HG03196 (cell line): ENCODE measurements around the gene CPXM2.

ENCODE experiments used
- ATAC-seq: cut with Tn5 transposase; IDR thresholded peaks from one replicate; pipeline ENCODE4 v1.9.1; 2021; ENCODE audit not compliant: unreplicated experiment

The CPXM2 gene

GRCh38 chr10:123804716-123805115 is 86.9 kb downstream of the CPXM2 start:
- ATAC-seq = no peak

- no peak for ATAC-seq
These were observed 90.8 kb downstream of the CPXM2 start for GRCh38 chr10:123800821-123801220.

DNA sequence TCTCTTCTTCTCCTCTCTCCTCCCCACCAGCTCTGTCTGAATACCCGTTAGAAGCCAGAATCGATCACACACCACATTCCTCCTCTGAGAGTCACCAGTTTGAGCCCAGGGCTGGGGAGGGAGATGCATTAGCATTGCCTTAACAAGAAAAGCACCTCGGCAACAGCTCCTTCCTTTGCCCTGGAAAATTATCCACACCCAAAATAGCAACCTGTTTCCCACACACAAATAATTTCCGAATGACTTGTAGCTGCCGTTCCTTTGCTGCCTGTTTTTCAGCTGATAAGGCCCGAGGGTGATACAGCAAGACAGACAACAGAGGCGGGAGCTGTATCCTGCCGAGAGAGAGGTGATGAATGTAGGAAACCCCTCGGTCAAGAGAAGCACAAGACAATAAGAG is 91.3 kb downstream of the CPXM2 start:
- ATAC-seq = no peak

DNA sequence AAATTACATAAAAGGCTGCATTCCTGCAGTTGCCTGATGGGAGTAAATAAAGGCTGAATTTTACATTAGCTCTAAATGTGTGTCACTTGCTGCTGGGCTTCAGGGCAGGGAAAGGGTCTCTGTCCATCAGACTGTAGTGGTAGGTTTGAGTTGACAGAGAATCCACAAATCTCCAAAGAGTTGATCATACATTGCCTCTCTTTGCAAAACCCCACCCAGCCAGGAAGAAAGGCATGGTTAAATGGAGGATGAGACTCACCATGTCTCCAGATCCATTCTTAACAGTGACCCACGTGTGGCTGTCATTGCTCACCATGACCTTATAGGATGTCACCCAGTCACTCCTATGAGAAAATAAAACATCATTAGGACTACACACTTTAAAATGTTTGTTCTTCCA is 92.8 kb downstream of the CPXM2 start:
- no peak for ATAC-seq

DNA sequence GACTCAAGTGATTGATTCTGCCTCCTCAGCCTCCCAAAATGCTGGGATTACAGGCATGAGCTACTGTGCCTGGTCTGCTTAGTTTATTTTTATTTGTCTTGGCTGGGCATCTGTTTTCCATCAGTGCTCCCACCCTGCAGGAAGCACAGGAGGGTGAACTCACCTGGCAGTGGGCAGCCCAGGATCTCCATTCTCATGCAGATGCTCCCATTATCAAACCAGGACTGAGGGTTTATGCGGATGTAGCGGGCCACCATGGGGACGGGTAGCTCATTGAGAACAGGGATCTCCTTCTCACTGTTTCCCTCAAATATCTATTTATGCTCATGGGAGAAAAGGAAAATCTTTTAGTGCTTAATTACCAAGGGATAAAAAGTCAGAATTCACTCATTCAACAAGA is 93.8 kb downstream of the CPXM2 start:
- ATAC-seq = no peak

DNA sequence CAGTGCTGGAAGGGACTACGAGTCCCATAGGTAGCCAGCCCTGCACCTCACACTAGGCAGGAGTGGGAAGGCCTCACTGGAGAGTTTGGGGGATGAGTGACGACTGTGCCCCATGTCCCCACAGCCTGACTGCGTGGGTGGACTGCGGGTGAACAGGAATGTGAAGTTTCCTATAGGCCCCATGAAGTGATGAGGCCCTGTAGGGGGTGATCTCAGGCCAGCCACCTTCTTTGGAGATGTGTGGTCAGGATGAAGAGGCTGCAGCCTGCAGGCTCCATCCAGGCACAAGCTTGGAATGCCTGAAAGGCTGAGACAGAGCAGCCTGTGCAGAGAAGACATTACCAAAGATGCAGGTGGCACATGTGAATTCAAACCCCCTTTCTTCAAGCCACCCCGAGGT is 94.9 kb downstream of the CPXM2 start:
- ATAC-seq = no peak

DNA sequence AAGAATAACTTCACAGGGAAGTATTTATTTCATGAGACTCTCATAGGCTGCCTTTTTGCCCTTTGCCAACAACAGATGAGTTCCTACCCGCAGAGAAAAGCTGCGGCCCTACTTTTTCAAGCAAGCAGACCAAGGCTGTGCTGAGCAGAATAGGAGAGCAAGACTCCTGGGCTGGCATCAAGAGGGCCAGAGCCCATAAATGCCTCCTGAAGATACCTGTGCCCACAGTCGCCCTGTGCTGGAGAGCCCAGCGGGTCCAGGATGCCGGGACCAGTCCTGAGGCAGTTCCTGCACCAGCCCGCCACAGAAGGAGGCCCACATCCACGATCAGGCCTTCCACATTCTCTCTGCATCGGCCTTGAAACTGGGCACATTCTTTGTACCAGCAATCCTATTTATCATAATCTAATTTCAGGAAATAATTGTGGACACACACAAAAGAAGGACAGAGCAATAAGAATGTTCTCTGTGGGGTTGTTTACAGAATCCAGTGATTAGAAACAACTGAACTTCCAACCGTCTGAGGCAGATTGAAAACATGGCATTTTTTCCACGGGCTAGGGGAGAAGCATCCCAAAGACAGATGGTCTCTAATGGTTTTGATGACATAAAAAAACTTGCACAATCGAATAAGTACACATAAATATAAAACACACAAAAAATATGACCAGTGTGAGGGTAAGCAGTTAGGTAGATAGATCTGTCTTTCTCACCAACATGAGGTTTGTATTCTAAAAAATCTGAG is 95.6 kb downstream of the CPXM2 start:
- no peak for ATAC-seq

- no peak for ATAC-seq
These were observed 96.3 kb downstream of the CPXM2 start for GRCh38 chr10:123795196-123795780.

GRCh38 chr10:123792248-123792978 is 99.2 kb downstream of the CPXM2 start:
- ATAC-seq = no peak

- no peak for ATAC-seq
These were observed 101.3 kb downstream of the CPXM2 start for GRCh38 chr10:123790132-123790885.

DNA sequence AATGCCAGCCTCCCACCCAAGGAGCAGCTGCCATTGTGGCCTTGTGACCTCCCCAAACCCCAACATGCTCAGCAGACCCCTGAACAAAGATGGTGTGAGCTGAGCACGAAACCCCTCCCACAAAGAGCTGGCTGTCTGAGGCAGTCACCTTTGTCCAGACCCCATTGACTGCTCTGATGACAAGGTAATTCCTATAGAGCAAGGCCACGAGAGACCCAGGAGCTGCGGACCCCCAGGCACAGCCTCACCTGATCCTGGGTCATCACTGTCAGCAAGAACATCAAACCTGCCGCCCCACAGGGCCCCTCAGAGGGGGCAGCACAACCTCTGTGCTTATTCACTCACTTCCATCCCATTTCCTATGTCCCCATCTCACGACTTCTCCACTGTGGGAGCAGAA is 102.6 kb downstream of the CPXM2 start:
- ATAC-seq = no peak

- no peak for ATAC-seq
These were observed 104.0 kb downstream of the CPXM2 start for GRCh38 chr10:123787566-123787965.

GRCh38 chr10:123786896-123787295 is 104.7 kb downstream of the CPXM2 start:
- no peak for ATAC-seq

- ATAC-seq = no peak
These were observed 105.3 kb downstream of the CPXM2 start for GRCh38 chr10:123786306-123786705.

- ATAC-seq = no peak
These were observed 107.0 kb downstream of the CPXM2 start for GRCh38 chr10:123784646-123785045.

GRCh38 chr10:123784216-123784615 is 107.4 kb downstream of the CPXM2 start:
- no peak for ATAC-seq

- no peak for ATAC-seq
These were observed 108.3 kb downstream of the CPXM2 start for GRCh38 chr10:123783296-123783695.

DNA sequence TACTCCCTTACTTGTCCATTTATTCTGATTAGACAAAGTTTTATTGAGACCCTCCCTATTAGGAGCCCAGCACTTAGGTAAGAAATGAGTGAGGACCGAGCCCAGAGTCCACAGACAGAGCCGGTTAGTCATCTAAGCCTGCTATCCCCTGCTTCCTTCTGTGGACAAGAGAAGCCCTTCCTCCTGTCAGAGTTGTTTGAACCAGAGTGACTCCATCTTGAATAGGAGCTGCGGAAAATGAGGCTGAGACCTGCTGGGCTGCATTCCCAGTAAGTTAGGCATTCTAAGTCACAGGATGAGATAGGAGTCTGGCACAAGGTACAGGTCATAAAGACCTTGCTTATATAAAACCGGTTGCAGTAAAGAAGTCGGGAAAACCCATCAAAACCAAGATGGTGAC is 109.1 kb downstream of the CPXM2 start:
- ATAC-seq = no peak

GRCh38 chr10:123781956-123782500 is 109.6 kb downstream of the CPXM2 start:
- no peak for ATAC-seq

GRCh38 chr10:123781324-123781900 is 110.2 kb downstream of the CPXM2 start:
- no peak for ATAC-seq
